Measurements from ENCODE around the gene POLA1.

POLA1 gene

GRCh38 chrX:25028726-25029125 is 335.0 kb downstream of the POLA1 start:
- DNase-seq (ENCODE audit: low read depth in 2 of 2), result no peak

GRCh38 chrX:25029288-25029825 is 335.6 kb downstream of the POLA1 start:
- DNase-seq (ENCODE audit: low read depth in 2 of 2), result no peak

- no peak for DNase-seq (ENCODE audit: low read depth in 2 of 2)
Observed at GRCh38 chrX:25034889-25035288, 341.2 kb downstream of the POLA1 start.

- DNase-seq (ENCODE audit: low read depth in 2 of 2), result no peak
Observed at GRCh38 chrX:25039036-25039435, 345.3 kb downstream of the POLA1 start.

GRCh38 chrX:25043192-25043591 is 349.5 kb downstream of the POLA1 start:
- no peak for DNase-seq (ENCODE audit: low read depth in 2 of 2)

Data from stimulated activated CD8-positive, alpha-beta memory T cell treated with anti-CD3 and anti-CD28 coated beads, Interleukin-15, amount 100 ng/mL, for 48 hours (primary cell).